ENCODE measurements around the gene CCDC24. TPM values are rescaled to one million over a fixed set of nuclear protein-coding genes. Genes with fewer than 3 reads are reported as not detected.

CCDC24 gene
- total and polyA plus RNA-seq, 2 of the 13 experiments (the other 11 are each of a cell fraction or from before 2014, with no cell fraction given): 1.4 to 2.9 TPM

- TF ChIP-seq AHDC1 (CRISPR knock-in tag; IDR thresholded peaks at IDR 0.05; ENCODE audit: borderline replicate concordance) (0 out of 2 replicates have a peak, but pooled peaks have one; percentile 24), ZNF607 (CRISPR knock-in tag; IDR thresholded peaks at IDR 0.05; ENCODE audit: borderline replicate concordance) (0 out of 2 replicates have a peak, but pooled peaks have one; percentile 17), ZNF512 (CRISPR knock-in tag; IDR thresholded peaks at IDR 0.05) (no peak), ZBTB37 (CRISPR knock-in tag; IDR thresholded peaks at IDR 0.05) (no peak), CBX2 (IDR thresholded peaks at IDR 0.05; ENCODE audit: low read depth, low read length) (no peak), CBX2 (CRISPR knock-in tag; IDR thresholded peaks at IDR 0.05; ENCODE audit: low read depth) (no peak), ZNF597 (CRISPR knock-in tag; IDR thresholded peaks at IDR 0.05) (no peak), ZNF766 (CRISPR knock-in tag; IDR thresholded peaks at IDR 0.05; ENCODE audit: borderline replicate concordance) (peak; percentile 29; the same call in 1 of the 2 replicates), ZBTB20 (CRISPR knock-in tag; IDR thresholded peaks at IDR 0.05; ENCODE audit: borderline replicate concordance, low read depth) (no peak), ZNF703 (CRISPR knock-in tag; IDR thresholded peaks at IDR 0.05; ENCODE audit: borderline replicate concordance) (no peak), AGO2 (optimal IDR thresholded peaks at IDR 0.05; ENCODE audit: low read depth, low read length) (peak; percentile 85)
Observed at GRCh38 chr1:43978551-43979260, 12.7 kb upstream of the CCDC24 start, which contains the start of gene B4GALT2 (continued).

All from HepG2 (cell line).